GM23248 (cell line): ENCODE results near the gene PTPRN.

ENCODE experiments used
- EZH2 ChIP-seq: fragments of 200-600 bp; sonication (generic); IDR thresholded peaks from 2 replicates; pipeline ENCODE4 v1.6.1; 2018; ENCODE audit warnings: antibody characterized with exemption, mild to moderate bottlenecking; ENCODE audit not compliant: insufficient read depth, poor library complexity, severe bottlenecking
- EZH2phosphoT487 ChIP-seq: fragments of 200-600 bp; sonication (generic); IDR thresholded peaks from 2 replicates; pipeline ENCODE4 v1.6.1; 2018; ENCODE audit warnings: antibody characterized with exemption, moderate library complexity, mild to moderate bottlenecking, low read depth; ENCODE audit not compliant: insufficient read depth

GRCh38 chr2:219299372-219299760 is 9.8 kb downstream of the PTPRN start:
- TF ChIP-seq EZH2 (no peak), EZH2phosphoT487 (no peak)
